ENCODE data around the gene SKA2.

GRCh38 chr17:59175076-59175475 is 20.1 kb upstream of the SKA2 start:
- TF ChIP-seq CTCF (conservative IDR thresholded peaks at IDR 0.05 in 1 of 2, IDR thresholded peaks at IDR 0.05 in 1 of 2; ENCODE audit: low read depth in 1 of 2, low read length in 2 of 2) (no peak), EZH2 (IDR thresholded peaks at IDR 0.05; ENCODE audit: low read length, missing control alignments) (no peak)

Measured in fibroblast of lung (primary cell).